ENCODE data around the gene NUDT7.

GRCh38 chr16:77763994-77764393, 41.7 kb downstream of the NUDT7 start:
- TF ChIP-seq CTCF (IDR thresholded peaks at IDR 0.05) (no peak), POLR2A (IDR thresholded peaks at IDR 0.05) (no peak)

Data from esophagus squamous epithelium (tissue), 4 donors.